ENCODE data around the gene RPP25. TPM values are rescaled to one million over a fixed set of nuclear protein-coding genes. Genes with fewer than 3 reads are reported as not detected.

Gene RPP25
- total and polyA plus RNA-seq, 10 of the 15 experiments (the other 5 are each of a cell fraction or from before 2014, with no cell fraction given), result 0.41 to 10.8 (median 4.7) TPM

- TF ChIP-seq ZBTB11 (CRISPR knock-in tag; IDR thresholded peaks at IDR 0.05) (no peak), HDAC6 (IDR thresholded peaks at IDR 0.05; ENCODE audit: unreplicated experiment) (peak; percentile 78)
These were observed at the start of gene RPP25 (continued) for GRCh38 chr15:74956648-74957475.

- no peak for DNase-seq (ENCODE audit: low read depth, low spot score)
These were observed 45.8 kb upstream of the RPP25 start for GRCh38 chr15:75002398-75002797.

More at GRCh38 chr15:75002398-75002797, 45.8 kb upstream of the RPP25 start:
- SMC1A ChIA-PET (ENCODE audit: uncharacterized antibody, unreplicated experiment), result no interaction called here
- no peaks in the 10 kb centered on the region for H3K27me3 ChIP-seq (replicated peaks in 1 of 2; ENCODE audit: control insufficient read depth in 2 of 2, insufficient read depth in 2 of 2, low read length in 1 of 2)
- RAD21 ChIA-PET (ENCODE audit: unreplicated experiment), result no interaction called here
- POLR2A ChIA-PET, result no interaction called here
- WGBS (ENCODE audit: insufficient coverage, insufficient replicate concordance, low lambda C conversion rate, missing lambda C conversion rate), result 38% methylated on average over 7 of the region's 7 CpGs
- no peak overlapping the region for H3K4me2 ChIP-seq (ENCODE audit: control insufficient read depth, insufficient read depth)
- intact Hi-C loops (cut with micrococcal nuclease; ENCODE audit: unreplicated experiment) (no loop called here), in situ Hi-C loops (cut with MboI) (loop anchor here (25.0 kb wide), 1 partner anchor 660 kb away; no protein-coding TSS in a partner anchor)
- H3K4me3 ChIP-seq, result no peak overlapping the region
- H2AFZ ChIP-seq (ENCODE audit: control insufficient read depth, low read depth, low read length), result no peak overlapping the region
- H3K79me2 ChIP-seq (ENCODE audit: control insufficient read depth, insufficient read depth, low read length), result no peaks in the 10 kb centered on the region
- no peak for TF ChIP-seq REST (IDR thresholded peaks at IDR 0.05; ENCODE audit: low read depth, low read length)
- TF ChIP-seq BRCA1 (IDR thresholded peaks at IDR 0.05; ENCODE audit: low read depth, low read length), result no peak
- H3K36me3 ChIP-seq (ENCODE audit: control insufficient read depth in 2 of 2, insufficient read depth in 2 of 2, low read length in 1 of 2), result no peaks in the 10 kb centered on the region
- H4K20me1 ChIP-seq (ENCODE audit: control insufficient read depth, insufficient read depth), result no peaks in the 10 kb centered on the region
- CTCF ChIA-PET, result no interaction called here
- H3K9me3 ChIP-seq (replicated peaks; ENCODE audit: control insufficient read depth, insufficient read depth, low read length), result no peaks in the 10 kb centered on the region
- no TSS peak for BruUV-seq (replicated peaks)
- no peak overlapping the region for H3K27ac ChIP-seq (ENCODE audit: control insufficient read depth, insufficient read depth)
- no peak for ATAC-seq
- FAIRE-seq, result no peak
- H3K9ac ChIP-seq (ENCODE audit: control insufficient read depth, insufficient read depth, low read length), result no peak overlapping the region
- peaks cover 10% of the 10 kb centered on the region for H3K4me1 ChIP-seq (ENCODE audit: control insufficient read depth, insufficient read depth, low read length)

Data from GM12878 (cell line).